CD14-positive monocyte (primary cell): ENCODE results near the gene HNRNPF. TPM values are rescaled to one million over a fixed set of nuclear protein-coding genes. Genes with fewer than 3 reads are reported as not detected.
A peak's percentile ranks its signal among the peaks of the same experiment; 100 is the strongest.
"Not testable (repeated sequence)": the region's sequence is repeated elsewhere in the genome, so short reads cannot be mapped to it uniquely, and the experiment has no call there.

Source experiments
- DNase-seq, 3 donors: peaks; one replicate each; pipeline ENCODE4 v3.0.0-alpha.2; 2011 to 2022
- H2AFZ ChIP-seq: 2 replicates; pipeline ENCODE4 v1.6.0; 2012; ENCODE audit warnings: mild to moderate bottlenecking, low read depth, low read length, inconsistent platforms; ENCODE audit not compliant: insufficient read depth, poor library complexity, severe bottlenecking
- H3K27ac ChIP-seq, 2 donors: 1 replicate in 1 of 2; 2 replicates in 1 of 2; pipeline ENCODE4 v1.5.1; 2012 to 2013; ENCODE audit warnings: low read length in 2 of 2, control low read depth in 1 of 2, inconsistent platforms in 1 of 2, low read depth in 1 of 2, mild to moderate bottlenecking in 1 of 2
- H3K27me3 ChIP-seq, 2 donors: one replicate each; pipeline versions ENCODE4 v1.6.0 to v1.6.1; 2011 to 2013; ENCODE audit warnings: low read length in 2 of 2; ENCODE audit not compliant: control insufficient read depth in 2 of 2, insufficient read depth in 2 of 2
- H3K36me3 ChIP-seq, 2 donors: replicated peaks in 1 of 2; 1 replicate in 1 of 2; 2 replicates in 1 of 2; pipeline versions ENCODE4 v1.5.1 to v1.6.1; 2012 to 2013; ENCODE audit warnings: low read length in 2 of 2, control low read depth in 1 of 2, inconsistent platforms in 1 of 2, mild to moderate bottlenecking in 1 of 2; ENCODE audit not compliant: insufficient read depth in 2 of 2, control insufficient read depth in 1 of 2
- H3K4me1 ChIP-seq, 2 donors: 1 replicate in 1 of 2; 2 replicates in 1 of 2; pipeline versions ENCODE4 v1.5.1 to v1.6.1; 2012 to 2013; ENCODE audit warnings: low read length in 2 of 2, control low read depth in 1 of 2, inconsistent platforms in 1 of 2, mild to moderate bottlenecking in 1 of 2, moderate library complexity in 1 of 2; ENCODE audit not compliant: insufficient read depth in 2 of 2, control insufficient read depth in 1 of 2
- H3K4me2 ChIP-seq: replicated peaks from 2 replicates; pipeline ENCODE3; 2012; ENCODE audit warnings: low read length, moderate library complexity, mild to moderate bottlenecking; ENCODE audit not compliant: poor library complexity, severe bottlenecking; ENCODE audit errors: extremely low read depth
- H3K4me3 ChIP-seq, 3 experiments: fragments of 200-600 bp in 1 of 3; sonication (generic) in 1 of 3; replicated peaks in 1 of 3; 1 replicate in 2 of 3; 2 replicates in 1 of 3; pipeline ENCODE4 v1.5.1; 2011 to 2013; ENCODE audit warnings: low read length in 3 of 3, mild to moderate bottlenecking in 3 of 3, control low read depth in 2 of 3, low read depth in 2 of 3, inconsistent platforms in 1 of 3, moderate library complexity in 1 of 3
- H3K79me2 ChIP-seq: 2 replicates; pipeline ENCODE4 v1.6.0; 2012; ENCODE audit warnings: mild to moderate bottlenecking, control low read depth, inconsistent platforms, low read length, moderate library complexity; ENCODE audit not compliant: insufficient read depth
- H3K9ac ChIP-seq: 2 replicates; pipeline ENCODE4 v1.6.0; 2017; ENCODE audit warnings: low read length, mild to moderate bottlenecking; ENCODE audit not compliant: insufficient read depth, poor library complexity, severe bottlenecking
- H3K9me3 ChIP-seq, 2 donors: replicated peaks in 1 of 2; 1 replicate in 1 of 2; 2 replicates in 1 of 2; pipeline versions ENCODE4 v1.5.1 to v1.6.1; 2012 to 2013; ENCODE audit warnings: low read length in 2 of 2, control low read depth in 1 of 2; ENCODE audit not compliant: control insufficient read depth in 1 of 2, insufficient read depth in 1 of 2
- H4K20me1 ChIP-seq: 2 replicates; pipeline ENCODE4 v1.6.0; 2012; ENCODE audit warnings: mild to moderate bottlenecking, low read length, control low read depth, moderate library complexity; ENCODE audit not compliant: insufficient read depth
- H3K27ac Mint-ChIP-seq, 7 donors: one replicate each; pipeline ENCODE4 v1.8.0; 2020; ENCODE audit warnings: mild to moderate bottlenecking in 7 of 7, mixed read lengths in 7 of 7, moderate library complexity in 6 of 7, inconsistent platforms in 2 of 7
- H3K27me3 Mint-ChIP-seq, 3 donors: one replicate each; pipeline ENCODE4 v1.8.0; 2021 to 2022; ENCODE audit warnings: low read depth in 3 of 3, mild to moderate bottlenecking in 3 of 3, mixed read lengths in 3 of 3, moderate library complexity in 3 of 3, inconsistent platforms in 1 of 3
- H3K36me3 Mint-ChIP-seq, 2 donors: one replicate each; pipeline ENCODE4 v1.8.0; 2020; ENCODE audit warnings: mixed read lengths in 2 of 2, inconsistent platforms in 1 of 2, mild to moderate bottlenecking in 1 of 2
- H3K4me1 Mint-ChIP-seq: one replicate; pipeline ENCODE4 v1.8.0; 2020; ENCODE audit warnings: mild to moderate bottlenecking, mixed read lengths
- H3K4me3 Mint-ChIP-seq, 2 donors: one replicate each; pipeline ENCODE4 v1.8.0; 2020; ENCODE audit warnings: mild to moderate bottlenecking in 2 of 2, mixed read lengths in 2 of 2, moderate library complexity in 1 of 2
- H3K9me3 Mint-ChIP-seq, 7 donors: one replicate each; pipeline ENCODE4 v1.8.0; 2020 to 2022; ENCODE audit warnings: mixed read lengths in 7 of 7, mild to moderate bottlenecking in 6 of 7, moderate library complexity in 6 of 7, inconsistent platforms in 2 of 7
- WGBS: methylation state at CpG from one replicate; pipeline ENCODE4 v1.1.5; 2013; ENCODE audit warnings: missing lambda C conversion rate; ENCODE audit not compliant: insufficient coverage; 5-methylcytosine and 5-hydroxymethylcytosine counted together
- intact Hi-C, 2 donors: fragments of 100-400 bp; cut with micrococcal nuclease; formaldehyde crosslinking; loops; one replicate each; pipeline versions ENCODE4 v1.15.0 to v1.15.1; 2023
- polyA plus RNA-seq, 3 donors: library from polyadenylated mRNA; depleted of rRNA in 1 of 3; unstranded in 2 of 3; stranded (reverse) in 1 of 3; fragments of 300-500 nt in 2 of 3; fragments of >200 nt in 1 of 3; fragmentation: Illumina TruSeq in 2 of 3; gene quantifications; 1 replicate in 2 of 3; 2 replicates in 1 of 3; pipeline ENCODE4 v1.2.3, GENCODE V29; 2012 to 2021
- TF ChIP-seq, protein P1 (sequence below): fragments of 200-600 bp; IDR thresholded peaks from one replicate; pipeline ENCODE4 v1.8.0; 2022; ENCODE audit warnings: antibody characterized with exemption, mild to moderate bottlenecking

HNRNPF gene
- polyA plus RNA-seq, 3 donors, result 115 to 189 (median 188) TPM

DNA sequence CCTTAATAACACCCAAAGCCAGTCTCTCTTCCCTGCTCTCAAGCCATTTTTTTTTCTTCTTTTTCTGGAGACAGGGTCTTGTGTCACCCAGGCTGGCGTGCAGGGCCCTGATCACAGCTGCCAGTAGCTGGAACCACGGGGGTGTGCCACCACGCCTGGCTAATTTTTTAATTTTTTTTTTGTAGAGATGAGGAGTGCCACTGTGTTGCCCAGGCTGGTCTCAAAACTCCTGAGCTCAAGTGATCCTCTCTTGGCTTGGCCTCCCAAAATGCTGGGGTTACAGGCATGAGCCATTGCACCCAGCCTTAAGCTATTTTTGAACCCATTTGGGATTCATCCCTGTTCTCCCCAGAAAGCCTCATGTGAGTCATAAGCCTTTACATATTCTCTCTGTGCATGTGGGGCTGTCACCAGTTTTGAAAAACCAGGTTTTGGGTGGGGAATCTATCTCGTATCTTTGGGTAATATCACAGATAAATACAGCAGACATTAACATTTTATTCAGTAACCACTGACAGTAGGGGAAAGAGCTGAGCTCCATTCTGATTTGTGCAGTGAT is 43.4 kb upstream of the HNRNPF start:
- H3K4me1 Mint-ChIP-seq, result peaks cover 40% of the 10 kb centered on the region
- no peaks in the 10 kb centered on the region for H3K36me3 ChIP-seq
- WGBS, result 6% methylated on average over 3 of the region's 4 CpGs
- peak overlapping the region; percentile 76 to 83 for H3K27ac ChIP-seq
- H2AFZ ChIP-seq, result peak overlapping the region; percentile 26
- H4K20me1 ChIP-seq, result no peaks in the 10 kb centered on the region
- H3K4me2 ChIP-seq, result peak overlapping the region; percentile 50
- H3K4me3 ChIP-seq, result peak overlapping the region in 1 of 3 experiments; percentile 30
- H3K9me3 ChIP-seq, result no peaks in the 10 kb centered on the region
- intact Hi-C loops, result loop anchor here in 1 of 2 donors (2.0 kb wide), 1 partner anchor 14 kb away; no protein-coding TSS in a partner anchor
- H3K9me3 Mint-ChIP-seq, result no peaks in the 10 kb centered on the region
- H3K4me3 Mint-ChIP-seq, result peak overlapping the region in 1 of 2 donors; percentile 54
- H3K9ac ChIP-seq, result peak overlapping the region; percentile 1
- H3K4me1 ChIP-seq, result peaks cover 46 to 56% of the 10 kb centered on the region in 2 donors
- TF ChIP-seq, protein P1, sequence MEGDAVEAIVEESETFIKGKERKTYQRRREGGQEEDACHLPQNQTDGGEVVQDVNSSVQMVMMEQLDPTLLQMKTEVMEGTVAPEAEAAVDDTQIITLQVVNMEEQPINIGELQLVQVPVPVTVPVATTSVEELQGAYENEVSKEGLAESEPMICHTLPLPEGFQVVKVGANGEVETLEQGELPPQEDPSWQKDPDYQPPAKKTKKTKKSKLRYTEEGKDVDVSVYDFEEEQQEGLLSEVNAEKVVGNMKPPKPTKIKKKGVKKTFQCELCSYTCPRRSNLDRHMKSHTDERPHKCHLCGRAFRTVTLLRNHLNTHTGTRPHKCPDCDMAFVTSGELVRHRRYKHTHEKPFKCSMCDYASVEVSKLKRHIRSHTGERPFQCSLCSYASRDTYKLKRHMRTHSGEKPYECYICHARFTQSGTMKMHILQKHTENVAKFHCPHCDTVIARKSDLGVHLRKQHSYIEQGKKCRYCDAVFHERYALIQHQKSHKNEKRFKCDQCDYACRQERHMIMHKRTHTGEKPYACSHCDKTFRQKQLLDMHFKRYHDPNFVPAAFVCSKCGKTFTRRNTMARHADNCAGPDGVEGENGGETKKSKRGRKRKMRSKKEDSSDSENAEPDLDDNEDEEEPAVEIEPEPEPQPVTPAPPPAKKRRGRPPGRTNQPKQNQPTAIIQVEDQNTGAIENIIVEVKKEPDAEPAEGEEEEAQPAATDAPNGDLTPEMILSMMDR, result no peak
- no peak for DNase-seq
- H3K27ac Mint-ChIP-seq, result peak overlapping the region; percentile 88 to 97 (median 95)
- H3K27me3 ChIP-seq, result no peaks in the 10 kb centered on the region
- peaks cover 49% of the 10 kb centered on the region for H3K79me2 ChIP-seq
- no peaks in the 10 kb centered on the region for H3K27me3 Mint-ChIP-seq
- peaks cover 0 to 9% of the 10 kb centered on the region in 2 donors for H3K36me3 Mint-ChIP-seq

DNA sequence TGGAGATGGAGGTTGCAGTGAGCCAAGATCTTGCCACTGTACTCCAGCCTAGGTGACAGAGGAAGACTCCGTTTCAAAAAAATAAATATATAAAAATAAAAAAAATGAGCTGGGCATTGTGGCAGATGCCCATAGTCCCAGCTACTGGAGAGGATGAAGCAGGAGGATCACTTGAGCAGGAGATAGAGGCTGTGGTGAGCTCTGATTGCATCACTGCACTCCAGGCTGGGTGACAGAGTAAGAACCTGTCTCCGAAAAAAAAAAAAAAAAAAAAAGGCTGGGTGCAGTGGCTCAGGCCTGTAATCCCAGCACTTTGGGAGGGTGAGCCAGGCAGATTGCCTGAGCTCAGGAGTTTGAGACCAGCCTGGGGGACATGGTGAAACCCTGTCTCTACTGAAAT is 39.8 kb upstream of the HNRNPF start:
- Mint-ChIP-seq H3K36me3 (peaks cover 14 to 28% of the 10 kb centered on the region in 2 donors), H3K9me3 (peaks cover 1 to 8% (median 4%) of the 10 kb centered on the region in 7 donors), H3K27me3 (no peaks in the 10 kb centered on the region), H3K4me1 (peaks cover 28% of the 10 kb centered on the region), H3K27ac (peak overlapping the region in 2 of 7 donors; percentile 26 to 69), H3K4me3 (no peak overlapping the region)
- 0% methylated on average over 1 of the region's 2 CpGs for WGBS
- intact Hi-C loops, result no loop called here
- DNase-seq, result no peak
- no peak overlapping the region for H3K27ac ChIP-seq
- H3K9ac ChIP-seq, result no peak overlapping the region
- peaks cover 0 to 8% of the 10 kb centered on the region in 2 donors for H3K36me3 ChIP-seq
- no peak overlapping the region for H3K4me3 ChIP-seq
- H3K27me3 ChIP-seq, result no peaks in the 10 kb centered on the region
- no peaks in the 10 kb centered on the region for H3K9me3 ChIP-seq
- TF ChIP-seq, protein P1, result no peak
- H3K4me2 ChIP-seq, result no peak overlapping the region
- peaks cover 30 to 32% of the 10 kb centered on the region in 2 donors for H3K4me1 ChIP-seq
- no peak overlapping the region for H2AFZ ChIP-seq
- H4K20me1 ChIP-seq, result no peaks in the 10 kb centered on the region
- H3K79me2 ChIP-seq, result peaks cover 47% of the 10 kb centered on the region

DNA sequence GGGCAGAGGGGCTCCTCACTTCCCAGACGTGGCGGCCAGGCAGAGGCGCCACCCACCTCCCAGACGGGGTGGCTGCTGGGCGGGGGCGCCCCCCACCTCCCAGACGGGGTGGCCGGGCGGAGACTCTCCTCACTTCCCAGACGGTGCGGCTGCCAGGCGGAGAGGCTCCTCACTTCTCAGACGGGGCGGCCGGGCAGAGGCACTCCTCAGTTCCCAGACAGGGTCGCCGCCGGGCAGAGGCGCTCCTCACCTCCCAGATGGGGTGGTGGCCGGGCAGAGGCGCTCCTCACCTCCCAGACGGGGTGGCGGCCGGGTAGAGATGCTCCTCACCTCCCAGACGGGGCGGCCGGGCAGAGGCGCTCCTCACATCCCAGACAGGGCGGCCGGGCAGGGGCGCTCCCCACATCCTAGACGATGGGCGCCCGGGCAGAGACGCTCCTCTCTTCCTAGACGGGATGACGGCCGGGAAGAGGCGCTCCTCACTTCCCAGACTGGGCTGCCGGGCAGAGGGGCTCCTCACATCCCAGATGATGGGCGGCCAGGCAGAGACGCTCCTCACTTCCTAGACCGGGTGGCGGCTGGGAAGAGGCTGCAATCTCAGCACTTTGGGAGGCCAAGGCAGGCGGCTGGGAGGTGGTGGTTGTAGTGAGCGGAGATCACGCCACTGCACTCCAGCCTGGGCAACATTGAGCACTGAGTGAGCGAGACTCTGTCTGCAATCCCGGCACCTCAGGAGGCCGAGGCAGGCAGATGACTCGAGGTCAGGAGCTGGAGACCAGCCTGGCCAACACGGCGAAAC is 37.4 kb upstream of the HNRNPF start:
- H3K4me1 Mint-ChIP-seq, H3K27me3 Mint-ChIP-seq, H3K9me3 ChIP-seq, H3K27me3 ChIP-seq, H4K20me1 ChIP-seq, H3K9me3 Mint-ChIP-seq, H3K4me2 ChIP-seq, H3K27ac ChIP-seq, H3K36me3 ChIP-seq, H3K4me3 ChIP-seq, DNase-seq, H2AFZ ChIP-seq, H3K4me1 ChIP-seq, H3K4me3 Mint-ChIP-seq, H3K9ac ChIP-seq, intact Hi-C loops: not testable (repeated sequence)
- peak overlapping the region in 1 of 7 donors; percentile 35 for H3K27ac Mint-ChIP-seq
- WGBS, result 99% methylated on average over 36 of the region's 53 CpGs
- H3K79me2 ChIP-seq, result peaks cover 49% of the 10 kb centered on the region
- H3K36me3 Mint-ChIP-seq, result peaks cover 14 to 34% of the 10 kb centered on the region in 2 donors
